Head of caudate nucleus (tissue), 42 donors: ENCODE data around the gene DHRSX.

ENCODE experiments used
- DNase-seq, 42 donors: peaks; one replicate each; pipeline versions ENCODE4 v3.0.0 to v3.0.0-alpha.2; 2020 to 2021; ENCODE audit warnings: mixed read lengths in 7 of 42
- intact Hi-C: fragments of 100-400 bp; cut with DNase I; formaldehyde crosslinking; loops from one replicate; pipeline ENCODE4 v1.15.0; 2022

The DHRSX gene

DNA sequence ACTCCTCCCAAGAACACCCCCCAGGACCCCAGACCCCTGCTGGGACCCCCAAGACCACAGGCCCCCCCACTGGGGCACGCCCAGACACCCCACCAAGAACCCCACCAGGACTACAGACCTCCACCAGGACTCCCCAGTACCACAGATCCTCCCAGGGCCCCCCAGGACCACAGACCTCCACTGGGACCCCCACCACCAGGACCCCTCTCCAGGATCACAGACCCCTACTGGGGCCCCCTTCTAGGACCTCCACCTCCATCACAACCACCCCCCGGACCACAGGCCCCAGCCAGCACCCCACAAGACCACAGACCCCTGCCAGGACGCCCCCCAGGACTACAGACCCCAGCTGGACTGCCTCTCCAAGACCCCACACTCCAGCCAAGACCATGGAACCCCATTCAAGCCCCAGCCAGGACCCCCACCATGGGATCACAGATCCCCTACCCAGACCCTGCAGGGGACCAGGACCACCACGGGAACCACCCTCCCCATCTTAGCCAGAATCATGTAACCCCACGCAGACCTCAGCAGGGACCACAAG is 855 bp upstream of the DHRSX start:
- DNase-seq, result peak in 2 of 42 donors; percentile 32 to 40
- intact Hi-C loops, result no loop called here

DNA sequence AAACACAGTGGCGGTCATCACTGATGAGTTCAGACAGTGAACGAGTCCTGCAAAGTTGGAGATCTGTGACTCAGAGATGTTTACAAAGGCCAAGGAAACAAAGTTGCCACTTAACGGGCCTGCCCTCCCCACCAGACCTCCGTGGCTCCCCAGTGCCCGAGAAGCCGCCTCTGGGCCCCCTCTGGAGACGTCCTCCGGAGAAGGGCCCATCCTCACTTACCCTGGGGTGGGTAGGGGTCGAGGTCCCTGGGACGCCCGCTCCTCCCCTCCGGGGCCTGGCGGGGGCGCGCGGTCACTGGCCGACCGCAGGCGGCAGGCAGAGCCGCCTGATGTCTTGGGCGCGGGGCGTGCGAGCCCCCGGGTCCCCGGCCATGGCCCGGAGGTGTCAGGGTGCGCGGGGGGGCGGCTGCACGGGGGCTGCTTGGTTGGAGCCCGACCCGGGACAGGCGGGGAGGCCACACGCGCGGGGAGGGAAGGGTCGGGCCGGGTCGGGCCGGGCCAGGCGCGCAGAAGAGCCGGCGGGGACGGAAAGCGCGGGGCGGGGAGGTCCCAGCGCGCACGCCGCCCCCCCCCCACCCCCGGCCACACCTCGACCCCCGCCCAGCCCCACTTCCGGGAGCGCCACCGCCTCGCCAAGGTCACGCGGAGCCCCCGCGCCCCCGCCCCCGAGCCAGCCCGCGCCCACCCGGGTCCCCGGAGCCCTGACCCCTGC is 529 bp downstream of the DHRSX start:
- peak in 29 of 42 donors; percentile 7 to 65 (median 29) for DNase-seq
- intact Hi-C loops, result no loop called here

DNA sequence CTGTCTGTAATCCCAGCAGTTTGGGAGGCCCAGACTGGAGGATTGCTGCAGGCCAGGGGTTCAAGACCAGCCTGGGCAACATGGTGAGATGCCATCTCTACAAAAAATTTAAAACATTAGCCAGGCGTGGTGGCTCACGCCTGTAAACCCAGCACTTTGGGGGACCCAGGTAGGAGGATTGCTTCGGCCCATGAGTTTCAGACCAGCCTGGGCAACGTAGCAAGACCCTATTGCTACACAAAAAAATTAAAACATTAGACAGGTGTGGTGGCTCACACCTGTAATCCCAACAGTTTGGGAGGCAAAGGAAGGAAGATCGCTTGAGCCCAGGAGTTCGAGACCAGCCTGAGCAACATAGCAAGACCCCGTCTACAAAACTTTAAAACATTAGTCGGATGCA is 1.3 kb downstream of the DHRSX start:
- intact Hi-C loops, result no loop called here
- peak in 5 of 42 donors; percentile 4 to 36 (median 19) for DNase-seq

DNA sequence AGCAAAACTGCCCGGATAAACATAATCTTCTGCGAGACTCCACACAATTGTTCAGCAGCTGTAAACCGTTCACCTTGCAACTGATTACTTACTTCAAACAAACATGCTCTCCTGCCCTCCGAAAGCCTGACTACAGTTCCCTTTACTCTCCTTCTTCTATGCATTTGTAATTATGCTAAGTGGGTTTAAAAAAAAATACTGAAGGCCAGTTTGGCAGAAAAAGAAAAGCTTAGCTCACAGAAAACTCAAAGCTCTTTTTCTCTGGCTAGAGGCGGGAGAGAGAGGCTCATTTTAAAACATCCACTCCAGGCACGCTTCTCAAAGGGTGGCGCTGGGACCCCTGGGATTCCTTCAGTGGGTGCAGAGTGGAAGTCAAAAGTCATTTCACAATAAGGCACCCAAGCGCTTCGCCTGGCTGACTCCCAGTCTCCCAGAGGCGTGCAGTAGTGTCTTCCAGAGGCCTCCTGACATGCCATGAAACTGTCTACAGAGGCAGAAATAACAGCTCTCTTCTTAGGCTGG is 1.9 kb downstream of the DHRSX start:
- peak in 26 of 42 donors; percentile 20 to 65 (median 35) for DNase-seq
- intact Hi-C loops, result no loop called here

DNA sequence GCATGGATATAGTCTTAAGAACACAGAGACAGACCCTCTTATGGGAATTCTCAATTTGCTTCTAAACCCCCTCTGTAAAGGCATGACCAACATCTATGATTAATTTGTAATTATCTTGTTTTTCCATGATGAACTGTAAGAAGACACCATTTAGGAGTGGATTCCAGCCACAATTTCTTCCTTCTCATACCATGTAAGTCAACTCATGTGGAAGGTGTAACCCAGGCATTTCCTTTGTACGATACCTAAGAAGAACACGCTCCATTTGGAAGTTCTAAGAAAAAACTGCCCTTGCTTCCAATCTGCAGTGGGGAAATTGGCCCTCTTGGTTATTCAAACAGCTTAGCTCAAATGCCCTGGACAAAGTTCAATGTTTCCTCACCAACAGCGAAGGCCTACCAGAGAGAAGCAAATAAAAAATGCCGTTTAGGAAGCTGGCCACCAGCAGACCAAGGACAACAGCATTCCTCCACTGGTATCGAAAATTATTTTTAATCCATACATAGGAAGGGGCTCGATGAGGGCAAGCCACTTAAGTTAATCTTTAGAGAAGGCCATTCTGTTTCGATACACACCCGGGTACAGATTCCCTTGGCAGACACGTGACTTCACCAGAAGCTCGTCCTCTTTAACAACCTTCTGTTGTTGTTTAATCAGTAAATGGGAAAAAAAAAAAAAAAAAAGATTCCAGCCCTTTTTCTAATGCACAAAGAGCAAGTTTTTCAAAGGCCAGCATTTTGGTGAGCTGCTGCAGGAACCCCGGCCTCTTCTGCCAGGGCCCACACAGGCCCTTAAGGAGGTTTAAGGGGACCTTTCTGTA is 2.6 kb downstream of the DHRSX start:
- DNase-seq, result peak in 12 of 42 donors; percentile 15 to 70 (median 38)
- intact Hi-C loops, result no loop called here

DNA sequence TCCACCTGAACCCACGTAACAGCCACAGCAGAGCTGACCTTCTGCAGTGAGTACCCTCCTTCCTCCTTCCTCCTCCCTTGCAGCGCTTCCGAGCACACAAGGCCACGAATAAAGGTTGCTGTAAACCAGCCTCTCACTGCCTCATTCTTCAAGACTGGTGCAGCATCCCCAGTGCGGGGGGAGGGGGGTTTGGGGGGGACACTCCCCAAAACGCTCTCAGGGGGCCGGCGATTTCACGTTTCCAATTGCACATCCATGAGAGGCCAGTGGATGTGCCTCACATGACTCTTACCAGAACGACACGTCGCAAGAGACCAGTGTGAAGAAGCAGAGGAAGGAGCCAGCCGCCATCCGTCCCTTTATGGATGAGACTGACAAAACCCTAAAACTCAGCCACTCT is 5.2 kb downstream of the DHRSX start:
- peak in 2 of 42 donors; percentile 4 to 31 for DNase-seq
- intact Hi-C loops, result no loop called here

DNA sequence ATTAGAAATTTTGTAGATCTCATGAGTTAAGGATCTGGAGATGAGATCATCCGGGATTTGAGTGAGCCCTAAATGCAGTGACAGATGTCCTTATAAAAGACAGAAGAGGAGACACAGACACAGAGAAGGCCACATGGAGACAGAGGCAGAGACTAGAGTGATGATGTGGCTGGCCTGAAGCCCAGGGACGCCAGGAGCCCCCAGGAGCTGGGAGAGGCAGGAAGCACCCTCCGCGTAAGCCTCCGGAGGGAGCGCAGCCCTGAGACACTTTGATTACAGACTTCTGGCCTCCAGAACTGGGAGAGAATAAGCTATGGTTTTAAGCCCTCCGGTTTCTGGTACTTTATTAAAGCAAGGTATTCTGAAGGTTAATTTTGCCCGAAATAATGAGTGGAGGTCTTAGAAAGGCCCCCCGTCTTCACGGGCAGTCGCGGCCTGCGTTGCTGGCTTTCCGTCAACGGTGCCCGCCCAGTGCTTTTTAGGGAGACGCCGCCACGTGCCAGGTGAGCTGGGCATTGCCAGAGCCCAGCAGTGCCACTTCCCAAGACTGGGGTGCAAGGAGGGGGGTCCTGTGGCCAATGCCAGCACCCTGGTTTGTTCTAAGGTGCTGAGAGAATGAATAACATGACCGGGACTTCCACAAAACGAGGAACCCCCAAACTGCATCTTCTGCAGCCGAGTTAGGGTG is 8.1 kb downstream of the DHRSX start:
- DNase-seq, result no peak
- intact Hi-C loops, result no loop called here

DNA sequence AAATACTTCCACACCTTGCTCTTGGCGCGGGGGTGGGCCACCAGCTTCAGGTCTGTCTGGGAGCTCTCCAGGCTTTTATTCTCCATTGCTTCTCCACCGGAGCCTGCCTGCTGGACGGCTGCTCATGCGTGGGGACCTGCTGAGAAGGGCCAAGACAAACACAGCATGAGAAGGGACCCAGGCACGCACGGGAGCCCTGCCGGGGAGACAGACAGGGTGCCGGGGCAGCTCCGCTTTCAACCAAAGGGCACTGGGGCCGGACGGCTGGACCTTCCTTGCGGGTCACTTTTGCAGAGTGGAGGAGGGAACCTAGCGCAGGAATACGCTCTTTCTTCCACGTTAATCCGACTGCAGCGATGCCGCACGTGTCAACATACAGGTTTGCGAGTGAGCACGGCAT is 10.1 kb downstream of the DHRSX start:
- DNase-seq, result no peak
- intact Hi-C loops, result no loop called here

DNA sequence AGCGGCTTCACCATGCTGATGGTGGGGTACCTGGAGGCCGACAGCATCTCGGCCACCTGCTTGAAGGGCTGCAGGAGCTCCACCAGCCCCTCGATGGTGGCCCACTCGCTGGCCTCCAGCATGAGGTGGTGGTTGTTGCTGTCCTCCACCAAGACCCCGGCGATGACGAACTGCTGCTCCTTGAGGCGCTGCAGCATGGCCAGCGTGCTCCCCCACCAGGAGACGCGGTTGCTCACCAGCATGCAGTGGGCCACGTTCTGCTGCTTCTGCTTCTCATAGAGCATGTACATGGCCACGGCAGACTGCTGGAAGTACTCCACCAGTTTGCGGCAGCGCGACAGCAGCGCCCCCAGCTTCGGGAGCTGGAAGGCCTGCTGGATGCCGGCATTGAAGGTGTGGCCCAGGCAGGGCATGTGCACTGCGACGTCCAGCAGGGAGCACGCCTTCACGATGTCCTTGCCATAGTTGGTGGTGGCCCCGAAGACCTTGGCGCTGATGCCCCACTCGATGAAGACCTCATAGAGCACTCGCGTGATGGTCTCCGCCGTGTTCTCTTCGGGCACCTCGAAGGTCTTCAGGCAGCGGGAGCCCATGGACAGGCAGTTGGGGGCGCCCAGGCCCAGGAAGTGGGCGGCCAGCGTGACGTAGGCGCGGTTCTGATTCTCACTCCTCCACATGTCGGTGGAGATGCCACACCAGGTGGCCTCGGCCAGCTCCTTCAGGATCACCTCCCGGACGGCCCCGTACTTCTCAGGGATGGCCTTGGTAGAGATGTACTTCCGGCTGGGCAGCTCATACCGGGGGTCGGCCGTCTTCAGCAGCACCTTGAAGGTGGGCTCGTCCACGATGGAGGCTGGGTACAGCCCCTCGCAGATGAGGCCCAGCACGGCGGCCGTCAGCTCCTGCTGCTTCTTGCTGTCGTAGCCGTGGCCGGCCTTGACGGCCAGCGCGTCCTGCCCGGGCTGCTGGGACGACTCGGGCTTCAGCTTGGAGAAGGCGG is 11.0 kb downstream of the DHRSX start:
- DNase-seq, result peak in 1 of 42 donors; percentile 16
- intact Hi-C loops, result no loop called here

DNA sequence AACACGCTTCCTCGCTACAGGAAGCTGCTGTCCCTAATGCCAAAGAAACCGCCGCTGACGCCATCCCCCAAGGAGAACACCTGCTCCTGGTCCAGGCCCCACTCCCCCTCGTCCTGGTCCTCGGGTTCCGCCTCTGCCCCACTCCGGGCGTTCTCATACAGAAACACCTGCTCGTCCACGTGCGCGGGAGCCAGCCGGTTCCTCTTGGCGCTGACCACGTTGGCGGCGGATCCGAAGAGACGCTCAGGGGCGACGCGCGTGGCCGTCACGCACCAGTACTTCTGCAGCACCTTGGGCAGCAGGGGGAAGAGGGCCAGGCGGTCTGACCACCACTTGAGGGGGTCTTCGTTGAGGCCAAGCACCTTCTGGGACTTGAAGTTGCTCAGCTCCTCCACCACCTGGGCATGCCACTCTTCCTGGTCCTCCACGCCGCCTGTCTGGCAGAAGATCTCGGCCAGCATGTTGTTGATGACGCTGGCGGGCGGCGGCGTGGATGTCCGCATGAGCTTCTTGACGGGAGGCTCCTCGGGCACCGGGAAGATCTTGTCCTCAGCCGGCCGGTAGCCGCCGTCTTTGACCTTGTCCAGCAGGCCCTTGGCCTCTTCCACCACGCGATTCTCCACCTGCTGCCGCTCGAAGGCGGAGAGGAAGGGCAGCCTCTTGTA is 12.0 kb downstream of the DHRSX start:
- DNase-seq, result no peak
- intact Hi-C loops, result no loop called here

DNA sequence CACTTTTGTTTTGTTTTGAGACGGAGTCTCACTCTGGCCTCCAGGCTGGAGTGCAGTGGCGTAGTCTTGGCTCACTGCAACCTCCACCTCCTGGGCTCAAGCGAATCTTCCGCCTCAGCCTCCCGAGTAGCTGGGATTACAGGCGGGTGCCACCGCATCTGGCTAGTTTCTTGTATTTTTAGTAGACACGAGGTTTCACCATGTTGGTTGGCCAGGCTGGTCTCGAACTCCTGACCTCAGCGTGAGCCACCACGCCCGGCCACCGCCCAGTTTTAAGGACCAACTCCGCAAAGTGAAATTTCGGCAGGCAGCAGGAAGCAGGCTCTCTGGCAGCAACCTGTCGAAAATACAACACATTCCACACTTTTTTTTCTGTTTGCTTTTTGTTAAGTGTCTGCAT is 13.4 kb downstream of the DHRSX start:
- intact Hi-C loops, result no loop called here
- no peak for DNase-seq

DNA sequence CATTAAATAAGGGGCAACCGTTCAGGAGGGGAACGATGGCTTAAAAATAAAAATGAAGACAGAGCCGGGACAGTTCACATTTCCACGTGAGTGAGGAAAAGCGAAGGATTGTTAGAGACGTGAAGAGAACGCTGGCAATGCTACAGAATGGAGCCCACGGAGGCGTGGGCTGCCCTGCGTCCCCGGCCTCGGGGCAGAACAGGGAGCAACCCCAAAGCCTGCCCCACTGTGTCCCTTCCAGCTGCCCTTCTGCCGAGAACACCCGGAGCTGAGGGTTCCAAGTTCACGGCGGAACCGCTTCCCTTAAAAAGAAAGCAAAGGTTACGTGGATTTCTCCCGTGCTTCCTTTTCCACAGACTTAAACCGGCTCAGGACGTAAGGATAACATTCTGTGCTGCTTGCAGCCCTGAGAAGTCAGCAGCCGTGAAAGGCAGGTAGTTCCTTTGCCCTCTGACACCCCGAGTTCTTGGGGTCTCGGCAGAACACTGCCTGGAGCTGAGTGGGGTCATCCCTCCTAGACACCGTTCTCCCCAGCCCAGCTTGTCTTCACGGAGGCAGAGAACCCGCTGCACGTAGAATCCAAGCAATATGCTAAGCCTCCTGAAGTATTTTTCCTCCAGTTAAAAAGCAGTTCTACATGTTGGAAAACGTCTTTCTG is 14.2 kb downstream of the DHRSX start:
- intact Hi-C loops, result no loop called here
- no peak for DNase-seq

DNA sequence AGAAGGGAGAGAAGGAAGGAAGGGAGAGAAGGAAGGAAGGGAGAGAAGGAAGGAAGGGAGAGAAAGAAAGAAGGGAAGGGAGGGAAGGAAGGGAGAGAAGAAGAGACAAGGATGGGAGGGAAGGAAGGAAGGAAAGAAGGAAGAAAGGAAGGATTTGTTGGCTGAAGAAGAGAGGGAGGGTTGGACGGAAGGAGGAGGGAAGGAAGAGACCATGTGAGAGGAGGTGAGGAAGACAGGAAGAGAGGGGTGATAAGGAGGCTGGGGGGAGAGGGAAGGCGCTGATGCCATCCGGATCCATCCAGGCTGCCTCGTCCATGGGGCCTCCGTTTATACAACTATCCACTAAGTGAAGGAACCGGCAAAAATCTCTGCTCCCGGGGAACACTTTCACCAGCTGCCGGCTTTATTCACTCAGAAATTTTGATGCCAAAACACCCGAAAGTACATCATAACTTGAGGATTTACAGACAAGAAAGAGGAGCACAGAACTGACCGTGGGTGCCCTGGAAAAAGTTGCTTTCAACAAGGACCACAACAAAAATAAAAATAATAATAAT is 14.9 kb downstream of the DHRSX start:
- no peak for DNase-seq
- intact Hi-C loops, result no loop called here

DNA sequence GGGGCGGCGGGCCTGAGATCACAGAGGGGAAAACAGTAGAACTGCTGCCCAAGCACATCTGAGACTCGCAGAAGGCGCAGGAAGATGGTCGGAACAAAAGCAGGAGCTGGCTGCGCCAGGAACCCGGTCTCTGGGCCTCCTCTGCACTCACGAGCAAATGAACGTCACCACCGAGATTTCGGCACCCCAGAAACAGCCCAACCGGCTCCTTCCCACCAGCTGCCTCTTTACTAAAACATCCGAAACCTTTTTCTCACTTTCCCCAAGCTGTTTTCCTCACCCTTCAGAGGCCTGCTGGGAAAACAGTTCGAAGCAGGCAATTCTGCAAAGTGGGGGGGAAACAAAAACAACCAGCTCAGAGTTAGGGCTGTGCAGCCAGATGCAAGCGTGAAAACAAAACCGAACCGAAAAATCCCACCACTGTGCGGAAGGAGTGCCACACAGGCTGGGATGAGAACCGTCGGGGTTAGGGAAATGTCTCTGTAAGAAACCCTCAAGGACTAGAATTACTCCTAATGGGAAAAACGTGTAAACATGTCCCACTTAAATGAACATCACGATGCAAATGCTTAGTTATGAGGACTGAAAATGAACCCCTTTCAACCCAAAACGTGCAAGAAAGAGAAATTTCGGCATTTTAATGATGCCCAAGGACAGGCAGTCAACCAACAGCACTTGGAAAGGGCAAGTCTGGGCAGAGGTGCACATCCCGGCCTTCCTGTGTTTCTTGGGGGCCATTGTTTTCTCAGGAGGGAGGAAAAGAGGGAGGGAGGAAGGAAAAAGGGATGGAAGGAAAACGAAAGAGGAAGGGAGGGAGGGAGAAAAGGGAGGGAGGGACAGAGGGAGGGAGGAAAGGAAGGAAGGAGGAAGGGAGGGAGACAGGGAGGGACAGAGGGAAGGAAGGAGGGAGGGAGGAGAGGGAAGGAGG is 15.8 kb downstream of the DHRSX start:
- intact Hi-C loops, result no loop called here
- peak in 31 of 42 donors; percentile 14 to 70 (median 34) for DNase-seq

DNA sequence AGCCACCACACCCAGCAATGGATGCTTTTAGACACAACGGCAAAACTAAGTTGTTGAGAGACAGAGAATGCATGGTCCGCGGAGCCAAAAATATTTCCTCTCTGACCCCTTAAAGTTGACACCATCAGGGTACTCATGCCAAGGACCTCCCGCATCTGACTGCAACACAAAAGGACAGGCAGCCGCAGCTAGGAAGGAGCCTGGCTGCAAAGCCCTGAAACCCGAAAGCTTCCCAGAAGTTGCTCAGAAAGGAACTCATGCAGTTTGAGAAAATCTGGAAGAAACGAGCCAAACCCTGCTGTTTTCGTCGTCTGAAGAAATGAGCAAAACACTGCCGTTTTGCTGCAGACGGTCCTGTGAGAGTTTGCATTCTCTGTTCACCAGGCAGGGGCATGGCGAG is 16.5 kb downstream of the DHRSX start:
- intact Hi-C loops, result no loop called here
- DNase-seq, result peak in 6 of 42 donors; percentile 9 to 57 (median 26)
